Subcutaneous adipose tissue (tissue), 4 donors: Measurements from ENCODE around the gene TP53INP2. TPM values are rescaled to one million over a fixed set of nuclear protein-coding genes. Genes with fewer than 3 reads are reported as not detected.

Experiments used
- total RNA-seq, 4 donors: library from RNA; depleted of rRNA; stranded (reverse); fragments of >200 nt; gene quantifications; one replicate each; pipeline ENCODE4 v1.1.0, GENCODE V29; 2016
- TF ChIP-seq, protein P1 (sequence below): fragments of 450-650 bp; IDR thresholded peaks from one replicate; pipeline ENCODE4 v1.5.1; 2016; ENCODE audit warnings: low read depth, mild to moderate bottlenecking, control low read depth, antibody characterized with exemption, moderate library complexity

TP53INP2 gene
- total RNA-seq, 4 donors from 2014 or later: 4.4 to 17.1 (median 6.2) TPM

DNA sequence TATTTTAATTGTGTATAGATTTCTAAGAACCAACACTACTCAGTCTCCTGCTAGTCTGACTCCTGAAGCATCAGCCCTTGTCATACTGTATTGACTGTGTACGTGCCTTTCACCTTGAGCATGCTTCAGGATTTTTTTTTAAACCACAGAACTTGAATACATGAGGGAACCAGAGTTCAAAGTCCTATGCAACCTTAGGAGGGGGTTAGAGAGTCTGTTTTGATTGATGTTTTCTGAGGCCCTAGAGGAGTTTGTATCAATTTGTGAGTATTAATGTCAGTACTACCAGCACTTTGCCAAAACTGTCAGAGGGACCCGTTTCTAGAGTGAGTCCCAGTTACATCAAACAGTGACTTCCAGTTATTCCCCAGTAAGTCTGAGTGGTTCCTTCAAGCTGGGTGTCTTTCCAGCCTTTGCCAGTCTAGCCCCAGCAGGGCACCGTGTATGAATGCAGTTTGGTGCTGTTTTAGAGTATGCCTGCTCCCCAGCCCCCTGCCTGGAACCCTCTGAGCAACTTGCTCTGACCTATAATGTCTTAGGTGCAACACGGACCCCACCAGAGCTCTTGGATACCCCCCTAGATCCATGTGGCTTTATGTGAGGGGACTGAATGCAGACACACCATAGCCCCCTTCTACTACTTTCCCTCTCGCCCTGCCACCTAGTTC, 8.5 kb downstream of the TP53INP2 start:
- TF ChIP-seq, protein P1, sequence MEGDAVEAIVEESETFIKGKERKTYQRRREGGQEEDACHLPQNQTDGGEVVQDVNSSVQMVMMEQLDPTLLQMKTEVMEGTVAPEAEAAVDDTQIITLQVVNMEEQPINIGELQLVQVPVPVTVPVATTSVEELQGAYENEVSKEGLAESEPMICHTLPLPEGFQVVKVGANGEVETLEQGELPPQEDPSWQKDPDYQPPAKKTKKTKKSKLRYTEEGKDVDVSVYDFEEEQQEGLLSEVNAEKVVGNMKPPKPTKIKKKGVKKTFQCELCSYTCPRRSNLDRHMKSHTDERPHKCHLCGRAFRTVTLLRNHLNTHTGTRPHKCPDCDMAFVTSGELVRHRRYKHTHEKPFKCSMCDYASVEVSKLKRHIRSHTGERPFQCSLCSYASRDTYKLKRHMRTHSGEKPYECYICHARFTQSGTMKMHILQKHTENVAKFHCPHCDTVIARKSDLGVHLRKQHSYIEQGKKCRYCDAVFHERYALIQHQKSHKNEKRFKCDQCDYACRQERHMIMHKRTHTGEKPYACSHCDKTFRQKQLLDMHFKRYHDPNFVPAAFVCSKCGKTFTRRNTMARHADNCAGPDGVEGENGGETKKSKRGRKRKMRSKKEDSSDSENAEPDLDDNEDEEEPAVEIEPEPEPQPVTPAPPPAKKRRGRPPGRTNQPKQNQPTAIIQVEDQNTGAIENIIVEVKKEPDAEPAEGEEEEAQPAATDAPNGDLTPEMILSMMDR: no peak

DNA sequence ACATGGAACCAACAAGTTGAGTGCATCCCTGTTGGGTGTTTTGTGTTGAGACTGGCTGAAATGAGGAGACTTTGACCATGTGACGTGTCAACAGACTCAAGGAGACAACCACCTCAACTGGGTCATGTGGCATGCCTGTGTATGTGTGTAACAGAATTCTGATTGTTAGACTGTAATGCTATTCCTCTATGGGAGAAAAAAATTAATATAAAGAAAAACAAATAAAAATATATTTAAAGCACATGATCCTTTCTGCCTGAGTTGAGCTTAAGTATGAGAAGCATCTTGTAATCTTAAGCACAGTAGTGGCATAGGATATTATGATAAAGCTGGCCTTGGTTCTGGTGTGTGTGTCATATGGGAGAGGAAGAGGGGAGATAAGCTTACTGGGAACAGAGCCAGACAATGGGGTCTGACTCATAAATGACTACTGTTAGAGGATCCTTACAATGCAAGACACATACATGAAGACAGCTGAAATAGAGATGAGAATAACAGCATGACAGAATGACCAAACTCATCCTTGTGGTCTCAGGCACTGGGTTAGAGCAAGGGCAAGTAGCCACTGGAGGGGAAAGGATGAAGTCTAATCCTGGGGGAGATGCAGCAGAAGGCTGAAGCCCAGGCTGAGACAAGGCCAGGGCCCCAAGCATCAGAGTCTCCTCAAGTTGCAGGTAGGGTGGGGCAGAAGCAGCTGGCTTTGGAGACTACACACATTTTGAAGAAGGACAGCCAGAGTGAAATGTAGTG, 9.2 kb downstream of the TP53INP2 start:
- TF ChIP-seq, protein P1: no peak

DNA sequence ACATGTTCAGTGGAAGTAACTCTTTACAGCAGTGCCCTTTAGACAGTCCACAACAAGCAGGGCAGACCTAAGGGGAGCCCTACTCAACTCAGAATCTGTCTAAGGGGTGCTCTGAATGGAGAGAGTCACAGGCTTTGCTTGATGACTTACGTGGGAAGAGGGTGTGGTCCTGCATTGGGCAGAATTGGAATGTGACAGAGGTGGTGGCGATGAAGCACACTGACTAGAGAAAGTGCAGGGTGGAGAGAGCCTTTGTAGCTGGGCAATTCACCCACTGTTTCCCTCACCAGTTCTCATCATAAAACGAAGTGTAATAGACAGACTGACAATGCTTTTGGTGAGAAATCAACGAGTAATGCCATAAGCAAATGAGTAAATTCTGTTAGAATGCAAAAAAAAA, 11.2 kb downstream of the TP53INP2 start:
- TF ChIP-seq, protein P1: no peak

DNA sequence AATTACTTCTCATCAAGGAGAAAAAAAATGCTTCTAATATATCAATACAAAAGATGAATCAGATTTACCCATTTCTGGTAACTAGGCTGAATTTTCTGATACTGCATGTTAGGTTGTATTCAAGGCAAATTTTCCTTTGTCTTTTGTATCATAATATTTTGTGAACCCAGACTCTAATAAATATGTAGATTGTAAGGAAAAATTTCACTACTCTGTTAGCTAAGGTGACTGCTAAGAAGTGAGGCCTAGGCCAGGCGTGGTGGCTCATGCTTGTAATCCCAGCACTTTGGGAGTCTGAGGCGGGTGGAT, 12.7 kb downstream of the TP53INP2 start:
- TF ChIP-seq, protein P1: no peak

GRCh38 chr20:34717230-34718095, 13.3 kb downstream of the TP53INP2 start:
- TF ChIP-seq, protein P1: no peak

- TF ChIP-seq, protein P1: no peak
These were observed 16.1 kb downstream of the TP53INP2 start for GRCh38 chr20:34720266-34720665.

DNA sequence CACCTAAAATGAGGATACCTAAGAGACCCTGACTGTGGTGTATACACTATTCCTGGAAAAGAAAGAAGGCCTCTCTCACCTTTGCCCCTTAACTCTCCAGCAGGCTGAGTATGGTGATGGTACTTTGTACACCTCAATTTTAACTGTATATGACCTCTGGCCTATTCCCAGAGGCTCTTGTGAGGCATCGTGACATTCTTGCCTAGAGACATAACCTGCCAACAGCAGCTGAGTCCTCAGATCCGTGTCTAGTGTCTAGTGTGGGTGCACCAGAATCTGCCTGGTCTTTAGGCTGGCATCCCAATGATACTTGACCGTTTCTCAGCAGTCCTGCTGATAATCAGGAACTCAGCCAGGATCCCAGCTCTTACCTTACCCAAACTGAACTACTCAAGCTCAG, 20.0 kb downstream of the TP53INP2 start:
- TF ChIP-seq, protein P1: no peak
